ENCODE results near the gene PPL. TPM values are rescaled to one million over a fixed set of nuclear protein-coding genes. Genes with fewer than 3 reads are reported as not detected.
A peak's percentile ranks its signal among the peaks of the same experiment; 100 is the strongest.
"Not testable (repeated sequence)": the region's sequence is repeated elsewhere in the genome, so short reads cannot be mapped to it uniquely, and the experiment has no call there.

Gene PPL, protein sequence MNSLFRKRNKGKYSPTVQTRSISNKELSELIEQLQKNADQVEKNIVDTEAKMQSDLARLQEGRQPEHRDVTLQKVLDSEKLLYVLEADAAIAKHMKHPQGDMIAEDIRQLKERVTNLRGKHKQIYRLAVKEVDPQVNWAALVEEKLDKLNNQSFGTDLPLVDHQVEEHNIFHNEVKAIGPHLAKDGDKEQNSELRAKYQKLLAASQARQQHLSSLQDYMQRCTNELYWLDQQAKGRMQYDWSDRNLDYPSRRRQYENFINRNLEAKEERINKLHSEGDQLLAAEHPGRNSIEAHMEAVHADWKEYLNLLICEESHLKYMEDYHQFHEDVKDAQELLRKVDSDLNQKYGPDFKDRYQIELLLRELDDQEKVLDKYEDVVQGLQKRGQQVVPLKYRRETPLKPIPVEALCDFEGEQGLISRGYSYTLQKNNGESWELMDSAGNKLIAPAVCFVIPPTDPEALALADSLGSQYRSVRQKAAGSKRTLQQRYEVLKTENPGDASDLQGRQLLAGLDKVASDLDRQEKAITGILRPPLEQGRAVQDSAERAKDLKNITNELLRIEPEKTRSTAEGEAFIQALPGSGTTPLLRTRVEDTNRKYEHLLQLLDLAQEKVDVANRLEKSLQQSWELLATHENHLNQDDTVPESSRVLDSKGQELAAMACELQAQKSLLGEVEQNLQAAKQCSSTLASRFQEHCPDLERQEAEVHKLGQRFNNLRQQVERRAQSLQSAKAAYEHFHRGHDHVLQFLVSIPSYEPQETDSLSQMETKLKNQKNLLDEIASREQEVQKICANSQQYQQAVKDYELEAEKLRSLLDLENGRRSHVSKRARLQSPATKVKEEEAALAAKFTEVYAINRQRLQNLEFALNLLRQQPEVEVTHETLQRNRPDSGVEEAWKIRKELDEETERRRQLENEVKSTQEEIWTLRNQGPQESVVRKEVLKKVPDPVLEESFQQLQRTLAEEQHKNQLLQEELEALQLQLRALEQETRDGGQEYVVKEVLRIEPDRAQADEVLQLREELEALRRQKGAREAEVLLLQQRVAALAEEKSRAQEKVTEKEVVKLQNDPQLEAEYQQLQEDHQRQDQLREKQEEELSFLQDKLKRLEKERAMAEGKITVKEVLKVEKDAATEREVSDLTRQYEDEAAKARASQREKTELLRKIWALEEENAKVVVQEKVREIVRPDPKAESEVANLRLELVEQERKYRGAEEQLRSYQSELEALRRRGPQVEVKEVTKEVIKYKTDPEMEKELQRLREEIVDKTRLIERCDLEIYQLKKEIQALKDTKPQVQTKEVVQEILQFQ (N-terminal part only)
- 10 to 100 TPM; 23.8 to 24.1 TPM for total RNA-seq
- long read RNA-seq, donor 1, full-length matches to known transcripts, result 2 of 21 reads
- long read RNA-seq, donor 1, partial matches to known transcripts, result 4 of 21 reads
- long read RNA-seq, donor 1, other reads (novel, unspliced or antisense), result 15 of 21 reads
- long read RNA-seq, donor 2, full-length matches to known transcripts, result 1 of 30 reads
- long read RNA-seq, donor 2, partial matches to known transcripts, result 5 of 30 reads
- long read RNA-seq, donor 2, other reads (novel, unspliced or antisense), result 24 of 30 reads

DNA sequence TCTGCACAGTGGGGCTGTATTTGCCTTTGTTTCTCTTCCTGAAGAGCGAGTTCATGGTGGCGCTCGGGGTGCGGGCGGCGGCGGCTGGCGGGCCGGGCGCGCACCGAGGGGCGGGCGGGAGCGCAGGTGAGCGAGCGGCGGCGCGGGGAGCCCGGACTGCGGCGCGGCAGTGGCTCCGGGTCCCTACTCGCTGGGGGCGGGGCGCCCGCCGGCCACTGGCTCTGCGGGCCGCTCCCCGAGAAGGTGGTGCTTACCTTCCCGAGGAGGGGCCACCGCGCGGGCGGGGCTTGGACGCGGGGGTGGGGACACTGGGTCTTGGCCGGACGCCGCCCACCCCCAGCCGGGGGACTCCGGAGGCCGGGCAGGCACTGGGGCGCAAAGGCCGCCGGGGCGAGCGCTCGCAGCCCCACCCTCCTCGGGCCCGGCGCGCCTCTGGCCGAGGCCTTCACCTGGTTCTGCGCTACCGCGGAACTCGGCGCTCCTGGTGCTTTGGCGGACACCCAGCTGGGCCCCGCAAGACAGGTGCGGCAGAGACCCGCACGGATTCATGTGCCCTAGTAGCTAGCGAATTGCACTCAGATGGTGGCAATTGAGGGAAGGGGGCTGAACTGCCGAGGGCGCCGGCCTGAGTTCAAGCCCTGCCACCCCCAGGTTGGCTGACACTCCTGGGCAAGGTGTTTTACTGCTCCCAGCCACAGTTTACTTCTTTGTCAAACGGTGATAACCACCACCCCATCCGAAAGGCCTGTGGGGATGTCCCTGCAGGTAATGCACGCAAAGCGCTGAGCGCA, at the start of gene PPL:
TSS of gene PPL (minus strand) at position 158 of the 791 bp plus-strand sequence. CDS start at position 55, 103 bp downstream.
- intact Hi-C loops (cut with DNase I), result loop anchor here (5.0 to 10.0 kb wide), 2 partner anchors 82 to 90 kb away; partner anchors contain the start of genes GLYR1 (in 1 of the 2) and UBN1 (in 1 of the 2)

DNA sequence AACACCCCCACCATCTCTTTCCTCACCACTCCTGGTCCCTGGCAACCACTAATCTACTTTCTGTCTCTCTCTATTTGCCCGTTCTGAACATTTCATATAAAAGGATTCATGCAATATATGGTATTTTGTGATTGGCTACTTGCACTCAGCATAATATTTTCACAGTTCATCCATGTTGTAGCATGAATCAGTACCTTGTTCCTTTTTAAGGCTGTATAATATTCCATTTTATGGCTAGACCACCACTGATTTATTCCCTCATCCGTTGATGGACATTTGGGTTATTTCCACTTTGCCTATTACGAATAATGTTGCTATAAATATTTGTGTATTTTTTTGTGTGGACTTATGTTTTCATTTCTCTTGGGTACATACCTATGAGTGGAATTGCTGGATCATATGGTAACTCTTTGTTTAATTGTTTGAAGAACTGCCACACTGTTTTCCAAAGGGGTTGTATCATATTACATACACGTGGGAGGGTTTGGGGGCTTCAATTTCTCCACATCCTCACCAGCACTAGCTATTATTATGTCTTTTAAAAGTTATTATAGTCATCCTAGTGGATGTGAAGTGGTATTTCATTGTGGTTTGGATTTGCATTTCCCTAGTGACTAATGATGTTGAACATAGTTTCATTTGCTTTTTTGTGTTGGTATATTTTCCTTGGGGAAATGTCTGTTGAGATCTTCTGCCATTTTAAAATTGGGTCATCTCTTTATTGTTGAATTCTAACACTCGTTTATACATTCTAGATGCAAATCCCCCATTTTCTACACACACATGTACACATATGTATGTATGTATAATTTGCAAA, 47.4 kb upstream of the PPL start:
- intact Hi-C loops (cut with DNase I), result no loop called here
- no peak for DNase-seq (ENCODE audit: low spot score)

More for the DNA sequence above, at the start of gene PPL:
- DNase-seq (ENCODE audit: low spot score), result no peak

DNA sequence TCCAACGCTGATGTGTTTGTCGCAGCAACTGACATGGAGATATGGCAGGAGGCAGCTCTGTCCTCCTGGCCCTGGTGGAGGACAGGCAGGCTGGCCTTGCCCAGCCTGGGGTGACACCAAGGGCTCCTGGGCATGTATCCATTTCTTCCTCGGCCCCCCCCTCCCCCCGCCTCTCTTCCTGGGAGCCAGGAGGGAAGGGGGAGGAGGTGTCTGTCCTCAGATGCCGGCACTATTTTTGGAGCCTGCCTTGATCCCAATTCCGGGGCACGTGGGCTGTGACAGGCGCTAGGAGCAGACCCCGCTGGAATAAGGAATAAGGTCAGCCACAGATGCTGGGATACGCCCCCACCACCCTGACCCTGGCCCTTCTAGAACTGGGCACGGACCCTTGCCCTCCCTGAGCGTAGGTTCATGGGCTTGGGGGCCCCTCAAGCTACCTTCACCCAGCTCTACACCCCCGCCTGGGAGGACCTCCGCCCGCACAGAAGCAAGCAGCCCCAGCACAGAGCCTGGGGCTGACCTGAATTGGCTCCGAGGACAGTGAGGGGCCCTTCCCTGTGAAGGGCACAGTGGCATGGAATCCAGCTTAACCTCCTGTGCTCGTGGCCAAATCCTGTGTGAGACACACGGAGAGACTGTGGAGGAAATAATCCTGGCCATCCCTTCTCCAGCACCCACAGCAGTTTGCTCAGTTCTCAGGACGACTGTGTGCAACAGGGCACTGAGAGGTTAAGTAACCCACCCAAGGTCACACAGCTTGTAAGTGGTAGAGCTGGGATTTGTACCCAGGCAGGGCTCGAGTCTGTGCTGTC, 45.3 kb upstream of the PPL start:
- DNase-seq (ENCODE audit: low spot score), result peak; percentile 71
- intact Hi-C loops (cut with DNase I), result no loop called here

DNA sequence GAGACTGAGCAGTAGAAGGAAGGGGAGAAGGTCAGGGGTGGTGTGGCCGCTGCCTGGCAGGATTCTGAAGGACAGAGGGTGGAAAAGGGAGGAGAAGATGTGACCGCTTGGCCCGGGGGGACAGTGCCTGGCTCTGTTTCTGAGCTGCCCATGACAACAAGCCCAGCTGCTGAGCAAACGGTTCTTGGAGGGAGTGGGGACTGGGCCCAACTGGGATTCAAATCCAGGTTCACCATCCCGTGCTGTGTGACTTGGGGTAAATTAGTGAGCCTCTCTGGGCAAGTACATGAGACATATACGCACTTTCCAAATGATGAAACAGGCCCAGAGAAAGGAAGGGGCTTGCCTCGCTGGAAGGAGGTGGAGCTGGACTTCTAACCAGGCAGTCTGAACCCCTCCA, 44.5 kb upstream of the PPL start:
- intact Hi-C loops (cut with DNase I), result no loop called here
- DNase-seq (ENCODE audit: low spot score), result peak; percentile 47

DNA sequence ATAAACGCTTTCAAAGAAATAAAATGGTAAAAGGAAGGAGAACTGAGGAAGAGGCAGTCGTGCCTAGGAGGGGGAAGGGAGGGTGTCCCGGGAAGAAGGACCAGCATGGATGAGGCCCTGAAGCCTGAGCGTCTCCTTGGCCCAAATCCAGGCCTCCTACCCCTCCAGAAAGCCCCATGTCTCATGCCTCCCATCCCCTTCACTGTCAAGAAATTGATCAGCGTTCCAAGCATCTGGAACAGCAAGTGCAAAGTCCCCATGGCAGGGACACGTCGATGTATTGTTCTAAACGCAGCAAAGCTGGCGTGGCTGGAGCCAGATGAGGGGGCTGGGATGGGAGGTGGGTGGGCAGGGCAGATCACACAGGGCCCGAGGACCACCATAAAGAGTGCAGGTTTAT, 43.7 kb upstream of the PPL start:
- intact Hi-C loops (cut with DNase I), result no loop called here
- peak; percentile 47 for DNase-seq (ENCODE audit: low spot score)

DNA sequence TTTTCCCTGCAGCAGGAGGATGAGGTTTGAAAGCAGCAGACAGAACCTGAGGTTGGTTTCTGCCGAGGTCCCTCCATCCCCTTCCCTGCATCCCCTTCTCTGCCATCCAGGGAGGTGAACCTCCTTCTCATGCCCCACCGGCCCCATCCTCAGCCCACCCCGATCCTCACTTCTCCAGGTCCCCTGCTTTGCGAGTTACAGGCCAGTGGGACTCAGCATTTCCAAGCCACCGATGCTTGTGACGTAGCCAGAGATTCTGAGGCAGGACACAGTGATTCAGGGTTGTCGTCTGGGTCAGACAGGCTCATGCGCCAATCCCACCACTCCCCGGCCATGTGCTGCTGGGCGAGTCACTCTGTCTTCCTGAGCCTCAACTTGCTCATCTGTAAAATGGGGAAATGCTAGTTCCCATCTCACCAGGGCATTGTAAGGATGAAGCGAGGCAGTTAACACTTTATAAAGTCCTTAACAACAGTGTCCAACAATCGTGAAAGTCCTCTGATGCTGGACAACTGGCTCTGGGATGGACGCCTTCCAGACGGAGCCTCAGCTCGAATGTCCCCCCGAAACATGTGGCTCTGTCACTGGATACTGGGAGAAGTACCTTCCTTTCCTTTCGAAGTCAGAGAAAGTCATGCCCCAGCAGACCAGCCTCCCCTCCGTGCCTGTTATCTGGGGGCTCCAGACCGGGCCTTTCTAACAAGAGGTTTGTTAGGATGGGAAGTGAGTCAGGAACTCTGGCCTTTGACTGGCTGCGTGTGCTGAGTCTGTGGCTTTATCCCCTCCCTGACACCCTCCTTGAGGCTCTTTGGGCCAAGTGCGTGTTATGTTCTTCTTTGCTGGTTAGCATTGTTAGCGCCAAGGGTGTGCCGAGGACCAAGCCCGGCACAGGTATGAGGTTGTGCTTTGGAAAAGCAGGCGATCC, 43.0 kb upstream of the PPL start:
- peak; percentile 47 for DNase-seq (ENCODE audit: low spot score)

DNA sequence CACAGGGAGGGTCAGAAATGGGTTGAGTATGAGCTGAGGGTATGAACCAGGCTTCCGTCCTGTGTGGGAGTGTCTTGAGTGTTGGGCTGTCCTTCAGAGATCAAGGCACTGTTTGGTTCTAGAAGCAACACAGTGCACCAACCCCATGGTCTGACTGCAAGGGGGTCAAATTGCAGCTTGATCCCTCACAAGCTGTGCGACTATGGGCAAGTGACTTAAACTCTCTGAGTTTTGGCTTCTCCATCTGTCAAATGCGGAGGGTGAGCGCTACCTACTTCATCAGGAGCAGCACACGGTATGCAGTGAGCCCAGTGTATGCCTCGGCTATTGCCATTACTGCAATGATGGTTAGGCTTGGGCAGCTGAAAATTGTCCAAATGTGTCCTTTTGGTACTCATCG, 42.2 kb upstream of the PPL start:
- peak; percentile 13 for DNase-seq (ENCODE audit: low spot score)
- intact Hi-C loops (cut with DNase I), result loop anchor here in 1 of 2 donors (5.0 kb wide), 1 partner anchor 88 kb away; the partner anchor contains the start of gene C16orf89

More for the DNA sequence above, 43.0 kb upstream of the PPL start:
- intact Hi-C loops (cut with DNase I), result loop anchor here in 1 of 2 donors (5.0 kb wide), 1 partner anchor 87 kb away; the partner anchor contains the start of gene C16orf89

DNA sequence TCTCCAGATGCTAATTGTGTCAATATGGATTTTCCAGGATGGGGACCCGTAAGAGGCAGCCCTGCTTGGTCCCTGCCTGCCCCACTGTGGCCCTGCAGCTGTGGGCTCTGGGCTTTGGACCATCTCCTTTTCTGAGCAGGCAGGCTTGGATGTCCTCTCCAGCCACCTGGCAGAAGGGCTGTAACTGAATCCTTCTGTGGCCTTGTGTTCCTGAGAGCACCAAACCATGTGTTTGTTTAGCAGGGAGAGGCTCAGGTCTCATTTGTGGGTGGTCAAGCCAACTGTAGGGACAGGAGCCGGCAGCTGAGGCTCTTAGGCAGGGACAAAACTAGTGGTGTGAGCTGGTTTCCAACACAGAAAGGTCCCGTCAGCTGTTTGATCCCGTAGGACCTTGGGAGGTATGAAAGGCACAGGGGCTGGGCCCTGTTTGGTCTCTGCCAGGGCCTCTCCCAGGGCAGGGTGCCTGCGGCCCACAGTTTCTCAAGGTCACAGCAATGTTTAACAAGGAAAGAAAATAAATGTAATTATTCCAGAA, 39.7 kb upstream of the PPL start:
- peak; percentile 43 for DNase-seq (ENCODE audit: low spot score)

DNA sequence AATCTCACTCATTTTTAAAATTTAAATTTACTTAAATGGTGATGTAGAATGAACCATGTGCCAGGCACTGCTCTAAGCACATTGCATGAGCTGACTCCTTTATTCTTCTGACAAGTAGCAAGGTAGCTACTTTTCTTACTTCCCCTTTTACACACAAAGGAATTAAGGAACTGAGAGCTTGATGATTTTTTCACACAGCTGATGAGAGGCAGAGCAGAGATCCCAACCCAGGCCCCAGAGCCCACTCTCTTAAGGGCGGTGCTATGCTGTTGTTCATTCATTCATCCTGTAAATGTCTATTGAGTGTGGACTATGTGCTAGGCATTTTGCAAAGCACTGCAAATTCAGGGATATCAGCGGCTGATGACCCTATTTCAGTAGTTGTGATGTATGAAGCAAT, 39.1 kb upstream of the PPL start:
- DNase-seq (ENCODE audit: low spot score), result peak; percentile 14
- intact Hi-C loops (cut with DNase I), result loop anchor here in 1 of 2 donors (5.0 kb wide), 1 partner anchor 91 kb away; the partner anchor contains the start of gene C16orf89

More for the DNA sequence above, 39.7 kb upstream of the PPL start:
- intact Hi-C loops (cut with DNase I), result loop anchor here in 1 of 2 donors (5.0 kb wide), 1 partner anchor 91 kb away; the partner anchor contains the start of gene C16orf89

DNA sequence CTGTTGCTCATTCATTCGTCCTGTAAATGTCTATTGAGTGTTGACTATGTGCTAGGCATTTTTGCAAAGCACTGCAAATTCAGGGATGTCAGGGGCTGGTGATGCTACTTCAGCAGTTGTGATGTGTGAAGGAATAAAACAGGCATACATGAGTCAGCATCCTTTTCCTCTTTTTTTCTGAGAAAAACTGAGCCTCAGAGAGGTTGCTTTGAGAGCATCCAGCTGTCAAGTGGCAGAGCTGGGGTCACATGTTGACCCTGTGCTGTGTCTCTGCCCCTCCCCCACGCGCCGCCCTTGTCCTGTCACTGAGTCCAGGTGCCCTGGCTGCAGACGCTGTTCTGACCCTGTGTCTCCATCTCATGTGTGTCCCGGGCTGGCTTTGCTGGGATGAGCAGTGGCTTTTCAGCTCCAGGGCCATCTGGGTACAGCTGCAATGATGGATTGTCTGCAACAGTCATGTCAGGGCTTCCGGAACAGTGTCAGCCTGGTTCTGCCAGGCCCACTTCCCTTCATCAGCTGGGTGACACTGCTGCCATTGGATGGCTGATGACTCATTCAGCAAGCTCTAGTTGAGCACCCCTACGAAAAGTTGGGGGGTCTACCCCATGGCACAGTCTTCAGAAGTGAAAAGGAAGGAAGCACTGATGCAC, 36.1 kb upstream of the PPL start:
- intact Hi-C loops (cut with DNase I), result no loop called here
- peak; percentile 59 for DNase-seq (ENCODE audit: low spot score)

DNA sequence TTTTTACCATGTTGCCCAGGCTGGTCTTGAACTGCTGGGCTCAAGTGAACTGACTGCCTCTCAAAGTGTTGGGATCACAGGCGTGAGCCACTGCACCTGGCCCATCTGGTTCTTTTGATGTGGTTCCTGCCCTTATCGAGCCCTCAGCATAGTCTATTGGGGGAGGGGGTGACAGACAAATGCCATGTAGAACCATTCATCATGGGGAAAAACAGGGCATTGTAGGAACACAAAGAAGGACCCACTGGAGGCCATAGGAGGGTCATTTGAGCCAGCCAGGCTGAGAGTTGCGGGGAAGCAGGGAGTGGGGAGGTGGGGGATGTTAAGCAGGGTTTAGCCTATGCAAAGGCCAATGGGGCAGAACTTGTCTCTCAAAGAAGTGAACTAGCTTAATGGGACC, 33.1 kb upstream of the PPL start:
- DNase-seq (ENCODE audit: low spot score), result peak; percentile 17
- intact Hi-C loops (cut with DNase I), result no loop called here

DNA sequence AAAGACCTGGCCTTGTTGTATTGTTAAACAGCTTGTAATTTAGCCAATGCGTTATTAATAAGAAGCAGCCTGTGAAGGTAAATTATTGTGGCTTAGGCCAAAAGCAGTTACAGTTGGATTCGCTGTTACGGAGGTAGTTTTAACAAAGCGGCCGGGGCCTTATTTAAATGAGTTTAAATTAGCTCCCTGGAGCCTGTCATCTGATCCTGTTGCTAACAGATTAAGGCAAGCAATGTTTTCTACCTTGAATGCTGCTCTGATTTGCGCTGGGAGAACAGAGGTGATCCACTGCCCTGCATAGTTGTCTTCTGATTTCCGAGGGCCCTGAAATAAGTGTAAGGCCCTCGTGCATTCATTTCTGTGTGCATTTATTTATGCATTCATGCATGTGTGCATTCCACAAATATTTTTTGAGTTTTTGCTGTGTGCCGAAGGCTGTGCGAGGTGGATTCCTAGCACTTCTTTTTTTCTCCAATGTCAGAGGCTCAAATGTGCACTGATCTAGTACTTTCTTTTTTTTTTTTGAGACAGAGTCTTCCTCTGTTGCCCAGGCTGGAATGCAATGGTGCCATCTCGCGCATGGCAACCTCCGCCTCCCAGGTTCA, 32.0 kb upstream of the PPL start:
- intact Hi-C loops (cut with DNase I), result no loop called here
- peak; percentile 16 for DNase-seq (ENCODE audit: low spot score)

DNA sequence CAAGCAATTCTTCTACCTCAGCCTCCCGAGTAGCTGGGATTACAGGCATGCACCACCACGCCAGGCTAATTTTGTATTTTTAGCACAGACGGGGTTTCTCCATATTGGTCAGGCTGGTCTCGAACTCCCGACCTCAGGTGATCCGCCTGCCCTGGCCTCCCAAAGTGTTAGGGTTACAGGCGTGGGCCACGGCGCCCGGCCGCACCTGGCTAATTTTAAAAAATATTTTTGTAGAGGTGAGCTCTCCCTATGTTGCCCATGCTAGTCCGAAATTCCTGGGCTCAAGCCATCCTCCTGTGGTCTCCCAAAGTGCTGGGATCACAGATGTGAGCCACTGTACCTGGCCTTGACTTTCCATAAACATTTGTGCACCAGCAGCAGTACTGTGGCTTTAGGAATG, 31.3 kb upstream of the PPL start:
- intact Hi-C loops (cut with DNase I), result not testable (repeated sequence)
- peak; percentile 24 for DNase-seq (ENCODE audit: low spot score)
